Measurements from ENCODE around the gene PCCB. TPM values are rescaled to one million over a fixed set of nuclear protein-coding genes. Genes with fewer than 3 reads are reported as not detected.
"Not testable (repeated sequence)": the region's sequence is repeated elsewhere in the genome, so short reads cannot be mapped to it uniquely, and the experiment has no call there.

The PCCB gene
- total RNA-seq, 4 donors from 2014 or later, result 30.7 to 43.5 (median 38.0) TPM

GRCh38 chr3:136330900-136331299, 80.8 kb downstream of the PCCB start:
- no peak overlapping the region for H3K27ac ChIP-seq
- intact Hi-C loops (cut with DNase I), result no loop called here
- H3K9me3 ChIP-seq, result no peaks in the 10 kb centered on the region
- H3K36me3 ChIP-seq, result peaks cover 5 to 74% (median 8%) of the 10 kb centered on the region in 3 donors
- no peak overlapping the region for H3K4me3 ChIP-seq
- no peaks in the 10 kb centered on the region for H3K27me3 ChIP-seq
- no peak for DNase-seq
- WGBS, 2 donors, result 81 to 86% methylated on average over 5 of the region's 5 CpGs
- TF ChIP-seq POLR2A (IDR thresholded peaks at IDR 0.05), result no peak
- TF ChIP-seq, protein P1, sequence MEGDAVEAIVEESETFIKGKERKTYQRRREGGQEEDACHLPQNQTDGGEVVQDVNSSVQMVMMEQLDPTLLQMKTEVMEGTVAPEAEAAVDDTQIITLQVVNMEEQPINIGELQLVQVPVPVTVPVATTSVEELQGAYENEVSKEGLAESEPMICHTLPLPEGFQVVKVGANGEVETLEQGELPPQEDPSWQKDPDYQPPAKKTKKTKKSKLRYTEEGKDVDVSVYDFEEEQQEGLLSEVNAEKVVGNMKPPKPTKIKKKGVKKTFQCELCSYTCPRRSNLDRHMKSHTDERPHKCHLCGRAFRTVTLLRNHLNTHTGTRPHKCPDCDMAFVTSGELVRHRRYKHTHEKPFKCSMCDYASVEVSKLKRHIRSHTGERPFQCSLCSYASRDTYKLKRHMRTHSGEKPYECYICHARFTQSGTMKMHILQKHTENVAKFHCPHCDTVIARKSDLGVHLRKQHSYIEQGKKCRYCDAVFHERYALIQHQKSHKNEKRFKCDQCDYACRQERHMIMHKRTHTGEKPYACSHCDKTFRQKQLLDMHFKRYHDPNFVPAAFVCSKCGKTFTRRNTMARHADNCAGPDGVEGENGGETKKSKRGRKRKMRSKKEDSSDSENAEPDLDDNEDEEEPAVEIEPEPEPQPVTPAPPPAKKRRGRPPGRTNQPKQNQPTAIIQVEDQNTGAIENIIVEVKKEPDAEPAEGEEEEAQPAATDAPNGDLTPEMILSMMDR (IDR thresholded peaks at IDR 0.05), result no peak
- no peaks in the 10 kb centered on the region for H3K4me1 ChIP-seq

GRCh38 chr3:136332302-136332701, 82.2 kb downstream of the PCCB start:
- H3K4me3 ChIP-seq, result no peak overlapping the region
- H3K4me1 ChIP-seq, result no peaks in the 10 kb centered on the region
- peaks cover 4 to 74% (median 7%) of the 10 kb centered on the region in 3 donors for H3K36me3 ChIP-seq
- 69 to 70% methylated on average over 1 of the region's 1 CpG for WGBS, 2 donors
- no peak for TF ChIP-seq POLR2A (IDR thresholded peaks at IDR 0.05)
- TF ChIP-seq, protein P1 (IDR thresholded peaks at IDR 0.05), result no peak
- no peak overlapping the region for H3K27ac ChIP-seq
- no peaks in the 10 kb centered on the region for H3K27me3 ChIP-seq
- intact Hi-C loops (cut with DNase I), result no loop called here
- no peaks in the 10 kb centered on the region for H3K9me3 ChIP-seq
- DNase-seq, result no peak

- Histone ChIP-seq H3K9me3 (no peaks in the 10 kb centered on the region), H3K27ac (no peak overlapping the region), H3K27me3 (no peaks in the 10 kb centered on the region), H3K4me3 (no peak overlapping the region), H3K4me1 (no peaks in the 10 kb centered on the region), H3K36me3 (peaks cover 0 to 74% (median 2%) of the 10 kb centered on the region in 3 donors)
- intact Hi-C loops (cut with DNase I), result no loop called here
- no peak for DNase-seq
- TF ChIP-seq, protein P1 (IDR thresholded peaks at IDR 0.05), result no peak
- no peak for TF ChIP-seq POLR2A (IDR thresholded peaks at IDR 0.05)
Observed at GRCh38 chr3:136332776-136333175, 82.6 kb downstream of the PCCB start.

- Histone ChIP-seq H3K36me3 (peaks cover 0 to 74% (median 0%) of the 10 kb centered on the region in 3 donors), H3K9me3 (no peaks in the 10 kb centered on the region), H3K27me3 (no peaks in the 10 kb centered on the region), H3K4me3 (no peak overlapping the region), H3K27ac (no peak overlapping the region), H3K4me1 (no peaks in the 10 kb centered on the region)
- no peak for DNase-seq
- intact Hi-C loops (cut with DNase I), result no loop called here
- no peak for TF ChIP-seq POLR2A (IDR thresholded peaks at IDR 0.05)
- TF ChIP-seq, protein P1 (IDR thresholded peaks at IDR 0.05), result no peak
Observed at GRCh38 chr3:136334209-136334608, 84.1 kb downstream of the PCCB start.

DNA sequence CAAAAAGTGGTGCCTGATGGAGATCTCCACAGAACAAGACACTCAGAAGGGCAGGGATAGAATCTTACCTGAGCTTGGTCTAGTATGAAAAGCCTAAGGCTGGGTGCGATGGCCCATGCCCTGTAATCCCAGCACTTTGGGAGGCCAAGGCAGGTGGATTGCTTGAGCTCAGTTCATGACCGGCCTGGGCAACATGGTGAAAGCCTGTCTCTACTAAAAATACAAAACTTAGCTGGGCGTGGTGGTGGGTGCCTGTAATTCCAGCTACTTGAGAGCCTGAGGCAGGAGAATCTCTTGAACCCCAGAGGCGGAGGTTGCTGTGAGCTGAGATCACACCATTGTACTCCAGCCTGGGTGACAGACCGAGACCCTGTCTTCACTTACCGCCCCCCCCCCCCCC, 84.6 kb downstream of the PCCB start:
- H3K4me3 ChIP-seq; DNase-seq; H3K4me1 ChIP-seq; H3K27me3 ChIP-seq; H3K27ac ChIP-seq; H3K9me3 ChIP-seq; intact Hi-C loops (cut with DNase I): not testable (repeated sequence)
- WGBS, 2 donors, result 92 to 100% methylated on average over 3 to 4 of the region's 6 CpGs
- H3K36me3 ChIP-seq, result peaks cover 0 to 74% (median 5%) of the 10 kb centered on the region in 3 donors
